GM20431 (cell line): ENCODE data around the gene P3H4.
"Not testable (repeated sequence)": the region's sequence is repeated elsewhere in the genome, so short reads cannot be mapped to it uniquely, and the experiment has no call there.

ENCODE experiments used
- in situ Hi-C: fragments of 300-500 bp; cut with MseI, MboI; formaldehyde crosslinking; loops from one replicate; pipeline ENCODE4 v1.15.0; 2020; ENCODE audit warnings: low sequenced_read_pairs; ENCODE audit not compliant: unreplicated experiment

P3H4 gene

DNA sequence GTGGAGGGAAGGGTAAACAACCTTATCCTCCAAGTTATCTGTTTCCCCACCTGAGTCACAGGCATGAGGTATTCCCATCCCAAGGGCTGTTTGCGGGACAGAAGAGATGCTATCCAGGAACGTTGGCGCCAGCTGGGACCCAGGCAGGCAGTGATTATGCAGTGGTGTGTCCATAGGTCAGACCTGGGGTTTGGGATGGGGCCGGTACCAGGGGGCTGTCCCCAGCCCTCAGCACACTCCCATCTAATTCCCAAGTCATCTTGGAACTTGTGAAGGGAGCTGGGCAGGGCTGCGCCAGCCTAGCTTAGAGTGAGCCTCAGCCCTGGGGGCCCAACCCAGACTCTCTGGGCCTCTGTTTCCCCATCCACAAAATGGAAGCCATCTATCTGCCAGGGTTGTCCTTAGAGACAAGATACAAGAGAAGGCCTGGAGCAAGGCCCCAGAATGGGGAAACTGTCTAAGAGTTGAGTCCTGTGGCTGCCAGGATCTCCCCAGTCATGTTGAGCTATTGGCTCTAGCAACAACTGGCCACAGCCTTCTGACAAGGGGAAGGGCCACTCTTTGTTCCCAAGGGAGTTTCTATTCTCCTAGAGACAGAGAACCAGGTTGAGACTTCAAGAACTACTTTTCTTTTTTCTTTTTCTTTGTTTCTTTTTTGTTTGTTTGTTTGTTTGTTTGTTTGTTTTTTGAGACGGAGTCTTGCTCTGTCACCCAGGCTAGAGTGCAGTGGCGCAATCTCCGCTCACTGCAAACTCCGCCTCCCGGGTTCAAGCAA lies 15.4 kb downstream of the P3H4 start:
- in situ Hi-C loops, result no loop called here

- in situ Hi-C loops, result no loop called here
Measured at GRCh38 chr17:41794540-41794975, 17.2 kb downstream of the P3H4 start.

GRCh38 chr17:41793784-41794539 lies 17.8 kb downstream of the P3H4 start:
- in situ Hi-C loops, result no loop called here

- in situ Hi-C loops, result no loop called here
Measured at GRCh38 chr17:41792845-41793783, 18.6 kb downstream of the P3H4 start.

- in situ Hi-C loops, result no loop called here
Measured at GRCh38 chr17:41787021-41787418, 24.7 kb downstream of the P3H4 start.

- in situ Hi-C loops, result no loop called here
Measured at GRCh38 chr17:41786227-41787020, 25.3 kb downstream of the P3H4 start, which contains the start of gene JUP. Gene JUP, minus strand, starts transcription at chr17:41786711. Its CDS starts 14,857 bp downstream, at chr17:41771854.

DNA sequence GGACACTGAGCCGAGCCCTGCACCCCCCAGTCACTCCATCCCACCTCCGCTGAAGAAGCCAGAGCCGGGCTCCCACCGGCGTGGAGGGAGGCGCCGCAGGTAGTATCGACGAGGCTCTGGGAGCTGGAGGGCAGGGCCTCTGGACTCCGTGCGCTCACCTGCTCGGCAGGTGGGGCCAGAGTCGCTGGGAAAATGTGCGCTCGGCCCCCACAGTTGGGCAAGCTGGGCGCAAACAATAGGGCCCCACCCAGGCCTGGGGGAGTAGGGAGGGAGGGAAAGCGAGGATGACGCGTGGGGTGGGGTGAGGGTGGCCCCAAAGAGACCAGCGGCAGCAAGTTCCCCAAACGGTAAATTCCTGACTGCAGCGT lies 25.9 kb downstream of the P3H4 start:
- in situ Hi-C loops, result no loop called here

GRCh38 chr17:41785091-41785858 lies 26.5 kb downstream of the P3H4 start:
- in situ Hi-C loops, result no loop called here

DNA sequence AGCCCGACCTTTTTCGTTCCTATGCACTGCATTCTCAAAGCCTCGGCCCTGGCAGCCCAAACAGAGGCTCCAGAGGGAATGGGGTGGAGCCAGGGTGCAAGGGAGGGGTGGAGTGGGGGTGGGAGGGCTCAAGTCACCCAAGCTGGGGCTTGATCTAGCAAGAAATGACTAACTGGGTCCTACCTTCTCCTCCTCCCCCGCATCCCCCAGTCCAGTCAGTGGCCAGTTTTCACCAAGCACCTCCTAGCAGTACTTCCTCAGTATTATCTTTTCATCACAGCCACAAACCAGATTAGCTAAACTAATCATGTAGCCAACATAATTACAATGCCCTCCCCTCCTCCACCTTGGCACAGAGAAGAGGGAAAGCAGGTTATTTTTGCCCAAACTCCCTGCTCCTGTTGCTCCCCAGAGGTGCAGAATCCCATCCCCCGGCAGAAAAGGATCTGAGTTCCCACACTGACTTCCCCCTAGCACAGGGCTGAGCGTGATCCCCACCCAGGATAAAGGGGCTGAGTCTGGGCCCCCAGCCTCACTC lies 27.5 kb downstream of the P3H4 start:
- in situ Hi-C loops, result no loop called here

DNA sequence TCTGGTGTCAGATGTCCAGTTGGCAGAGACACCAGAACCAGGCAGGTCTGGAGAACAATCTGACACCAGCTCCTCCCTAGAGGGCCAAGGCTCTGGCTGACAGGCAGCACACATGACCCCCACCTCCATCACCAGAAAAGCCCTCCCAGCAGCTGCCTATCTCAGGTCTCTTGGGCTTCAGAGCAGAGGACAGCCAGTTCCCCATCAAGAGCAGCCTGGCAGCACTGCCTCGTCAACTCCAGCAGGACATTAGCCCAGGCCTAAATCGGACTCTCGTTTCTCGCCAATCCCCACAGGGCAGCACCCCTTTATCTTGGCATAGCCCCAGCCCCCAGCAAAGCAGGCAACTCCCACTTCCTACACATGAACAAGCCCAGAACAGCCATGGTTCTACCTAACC lies 29.6 kb downstream of the P3H4 start:
- in situ Hi-C loops, result no loop called here

- in situ Hi-C loops, result no loop called here
Measured at GRCh38 chr17:41781404-41782110, 30.2 kb downstream of the P3H4 start.

DNA sequence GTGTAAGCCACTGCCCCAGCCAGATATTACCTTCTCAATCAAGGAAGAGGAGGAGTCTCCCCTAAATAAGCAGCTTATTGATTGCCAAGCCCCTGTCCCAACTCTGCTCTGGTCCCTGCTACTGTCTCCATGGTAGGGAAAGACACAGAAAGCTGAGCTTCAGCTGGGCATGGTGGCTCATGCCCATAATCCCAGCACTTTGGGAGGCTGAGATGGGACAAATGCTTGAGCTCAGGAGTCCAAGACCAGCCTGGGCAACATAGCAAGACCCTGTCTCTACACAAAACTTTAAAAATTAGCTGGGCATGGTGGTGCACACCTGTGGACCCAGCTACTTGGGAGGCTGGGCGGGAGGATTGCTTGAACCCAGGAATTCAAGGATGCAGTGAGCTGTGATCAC lies 31.8 kb downstream of the P3H4 start:
- in situ Hi-C loops, result no loop called here

GRCh38 chr17:41777574-41778188 lies 34.1 kb downstream of the P3H4 start:
- in situ Hi-C loops, result no loop called here

DNA sequence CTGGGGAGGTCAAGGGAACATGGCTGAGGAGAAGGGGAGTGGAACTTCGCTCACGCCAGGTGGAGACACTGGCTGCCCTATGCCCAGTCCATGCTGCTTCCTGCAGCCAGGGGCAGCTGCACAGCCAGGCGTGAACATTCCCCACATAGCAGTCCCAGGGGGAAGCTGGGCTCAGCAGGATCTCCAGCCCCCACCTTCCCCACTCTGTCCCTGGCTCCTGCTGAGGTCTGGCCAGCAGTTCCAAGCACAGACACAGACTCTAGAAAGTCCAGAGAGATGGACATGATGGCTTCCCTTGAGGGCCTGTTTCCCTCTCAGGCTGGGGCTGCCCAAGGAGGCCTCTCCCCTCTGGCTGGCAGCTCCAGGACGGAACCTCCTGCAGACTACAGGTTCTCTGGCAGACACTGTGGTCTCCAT lies 34.6 kb downstream of the P3H4 start:
- in situ Hi-C loops, result no loop called here

DNA sequence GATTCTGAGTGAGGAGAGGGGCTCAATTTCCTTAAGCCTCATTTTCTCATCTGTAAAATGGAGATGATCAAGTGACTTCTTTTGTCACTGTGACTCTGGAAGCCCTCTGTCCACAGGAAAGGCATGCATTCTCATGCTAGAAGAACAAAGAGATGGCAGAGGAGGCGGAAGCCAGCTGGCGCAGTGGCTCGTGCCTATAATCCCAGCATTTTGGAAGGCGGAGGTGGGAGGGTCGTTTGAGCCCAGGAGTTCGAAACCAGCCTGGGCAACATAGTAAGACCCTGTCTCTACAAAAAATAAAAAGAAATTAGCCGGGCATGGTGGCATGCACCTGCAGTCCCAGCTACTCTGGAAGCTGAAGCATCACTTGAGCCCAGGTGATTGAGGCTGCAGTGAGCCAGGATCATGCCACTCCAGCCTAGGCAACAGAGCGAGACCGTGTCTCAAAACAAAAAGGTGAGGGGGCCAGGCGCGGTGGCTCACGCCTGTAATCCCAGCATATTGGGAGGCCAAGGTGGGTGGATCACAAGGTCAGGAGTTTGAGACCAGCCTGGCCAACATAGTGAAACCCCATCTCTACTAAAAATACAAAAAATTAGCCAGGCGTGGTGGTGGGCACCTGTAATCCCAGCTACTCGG lies 35.4 kb downstream of the P3H4 start:
- in situ Hi-C loops, result not testable (repeated sequence)

GRCh38 chr17:41775394-41776226 lies 36.1 kb downstream of the P3H4 start:
- in situ Hi-C loops, result no loop called here
